Lower lobe of right lung (tissue), 2 donors: ENCODE measurements around the gene NELFB. TPM values are rescaled to one million over a fixed set of nuclear protein-coding genes. Genes with fewer than 3 reads are reported as not detected.
A peak's percentile ranks its signal among the peaks of the same experiment; 100 is the strongest.

ENCODE experiments used
- ATAC-seq, 2 donors: fragments of 200-7000 bp; cut with Tn5 transposase; one replicate each; pipeline ENCODE4 v1.9.1; 2020 to 2022; ENCODE audit warnings: mild to moderate bottlenecking in 2 of 2, moderate library complexity in 2 of 2
- DNase-seq: peaks from one replicate; pipeline ENCODE4 v3.0.0-alpha.2; 2020
- H3K27ac ChIP-seq: fragments of 200-600 bp; one replicate; pipeline ENCODE4 v1.8.0; 2022
- H3K27me3 ChIP-seq: fragments of 200-600 bp; one replicate; pipeline ENCODE4 v1.8.0; 2022; ENCODE audit warnings: low read depth
- H3K36me3 ChIP-seq: fragments of 200-600 bp; one replicate; pipeline ENCODE4 v1.8.0; 2022; ENCODE audit warnings: mild to moderate bottlenecking
- H3K4me1 ChIP-seq: fragments of 200-600 bp; one replicate; pipeline ENCODE4 v1.8.0; 2022
- H3K4me3 ChIP-seq: fragments of 200-600 bp; one replicate; pipeline ENCODE4 v1.8.0; 2022; ENCODE audit warnings: mild to moderate bottlenecking
- H3K9me3 ChIP-seq: fragments of 200-600 bp; one replicate; pipeline ENCODE4 v1.8.0; 2022
- intact Hi-C: fragments of 100-400 bp; cut with DNase I; formaldehyde crosslinking; loops from one replicate; pipeline ENCODE4 v1.11.0; 2022
- total RNA-seq: library from RNA; stranded (reverse); fragmentation: NEBNext Ultra II Directional; extraction: Animal tissue kit (Norgen Biotek cat#: 25700); gene quantifications from one replicate; pipeline ENCODE4 v1.2.1, GENCODE V29; 2021
- TF ChIP-seq, protein P1 (sequence below): fragments of 200-600 bp; IDR thresholded peaks from one replicate; pipeline ENCODE4 v1.8.0; 2022; ENCODE audit warnings: antibody characterized with exemption, mild to moderate bottlenecking
- donor health status: DM: no; HTN: yes; CAD: no; lungs with severe emphysema.

Gene NELFB
- total RNA-seq, 1 donor from 2014 or later = 44.7 TPM

GRCh38 chr9:137308057-137308619 lies 53.0 kb downstream of the NELFB start:
- intact Hi-C loops = no loop called here
- H3K27ac ChIP-seq = no peak overlapping the region
- H3K4me1 ChIP-seq = peaks cover 48% of the 10 kb centered on the region
- no peak overlapping the region for H3K4me3 ChIP-seq
- no peaks in the 10 kb centered on the region for H3K9me3 ChIP-seq
- H3K27me3 ChIP-seq = peaks cover 19% of the 10 kb centered on the region
- ATAC-seq (no peak), DNase-seq (no peak)
- TF ChIP-seq, protein P1, sequence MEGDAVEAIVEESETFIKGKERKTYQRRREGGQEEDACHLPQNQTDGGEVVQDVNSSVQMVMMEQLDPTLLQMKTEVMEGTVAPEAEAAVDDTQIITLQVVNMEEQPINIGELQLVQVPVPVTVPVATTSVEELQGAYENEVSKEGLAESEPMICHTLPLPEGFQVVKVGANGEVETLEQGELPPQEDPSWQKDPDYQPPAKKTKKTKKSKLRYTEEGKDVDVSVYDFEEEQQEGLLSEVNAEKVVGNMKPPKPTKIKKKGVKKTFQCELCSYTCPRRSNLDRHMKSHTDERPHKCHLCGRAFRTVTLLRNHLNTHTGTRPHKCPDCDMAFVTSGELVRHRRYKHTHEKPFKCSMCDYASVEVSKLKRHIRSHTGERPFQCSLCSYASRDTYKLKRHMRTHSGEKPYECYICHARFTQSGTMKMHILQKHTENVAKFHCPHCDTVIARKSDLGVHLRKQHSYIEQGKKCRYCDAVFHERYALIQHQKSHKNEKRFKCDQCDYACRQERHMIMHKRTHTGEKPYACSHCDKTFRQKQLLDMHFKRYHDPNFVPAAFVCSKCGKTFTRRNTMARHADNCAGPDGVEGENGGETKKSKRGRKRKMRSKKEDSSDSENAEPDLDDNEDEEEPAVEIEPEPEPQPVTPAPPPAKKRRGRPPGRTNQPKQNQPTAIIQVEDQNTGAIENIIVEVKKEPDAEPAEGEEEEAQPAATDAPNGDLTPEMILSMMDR = no peak
- H3K36me3 ChIP-seq = no peaks in the 10 kb centered on the region

GRCh38 chr9:137309368-137310188 lies 54.5 kb downstream of the NELFB start:
- Histone ChIP-seq H3K4me3 (no peak overlapping the region), H3K9me3 (no peaks in the 10 kb centered on the region), H3K4me1 (peaks cover 33% of the 10 kb centered on the region), H3K36me3 (no peaks in the 10 kb centered on the region), H3K27ac (no peak overlapping the region), H3K27me3 (peaks cover 19% of the 10 kb centered on the region)
- no peak for ATAC-seq
- peak; percentile 36 for DNase-seq
- intact Hi-C loops = no loop called here
- TF ChIP-seq, protein P1 = no peak

DNA sequence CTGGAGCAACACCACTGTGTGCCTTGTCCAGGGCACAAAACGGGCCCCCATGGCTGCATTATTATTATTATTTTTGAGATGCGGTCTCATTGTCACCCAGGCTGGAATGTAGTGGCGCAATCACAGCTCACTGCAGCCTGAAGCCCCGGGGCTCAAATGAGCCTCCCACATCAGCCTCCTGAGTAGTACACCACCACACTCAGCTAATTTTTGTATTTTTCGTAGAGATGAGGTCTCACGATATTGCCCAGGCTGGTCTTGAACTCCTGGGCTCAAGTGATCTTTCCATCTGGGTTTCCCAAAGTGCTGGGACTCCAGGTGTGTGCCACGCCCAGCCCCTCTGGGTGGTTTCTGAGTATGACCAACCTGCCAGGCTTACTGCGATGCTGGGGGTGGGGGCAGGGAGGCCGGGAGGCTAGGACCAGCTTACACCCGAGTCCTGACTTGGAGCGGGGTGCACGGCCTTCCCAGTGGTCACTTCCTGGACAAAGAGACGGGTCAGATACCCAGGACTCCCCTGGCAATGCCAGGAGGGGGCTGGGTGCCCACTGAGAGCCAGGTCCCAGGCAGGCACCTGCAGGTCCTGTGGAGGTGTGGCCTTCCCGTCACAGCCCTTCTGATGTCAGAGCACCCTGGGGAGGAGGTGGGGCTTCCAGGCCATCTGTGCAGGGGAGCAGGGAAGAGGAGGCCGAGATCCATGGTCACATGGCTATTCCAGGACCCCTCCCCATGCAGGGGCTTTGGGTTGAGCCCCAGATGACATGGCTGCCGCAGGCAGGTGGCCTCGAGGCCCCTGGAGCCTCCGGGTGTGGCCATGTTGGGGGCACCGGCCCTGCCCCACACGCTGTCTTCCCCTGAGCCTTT lies 55.3 kb downstream of the NELFB start:
- TF ChIP-seq, protein P1 = no peak
- no peak overlapping the region for H3K27ac ChIP-seq
- peaks cover 27% of the 10 kb centered on the region for H3K27me3 ChIP-seq
- intact Hi-C loops = no loop called here
- no peak overlapping the region for H3K4me3 ChIP-seq
- DNase-seq = peak; percentile 45
- ATAC-seq = no peak
- peaks cover 26% of the 10 kb centered on the region for H3K4me1 ChIP-seq
- no peaks in the 10 kb centered on the region for H3K9me3 ChIP-seq
- no peaks in the 10 kb centered on the region for H3K36me3 ChIP-seq

DNA sequence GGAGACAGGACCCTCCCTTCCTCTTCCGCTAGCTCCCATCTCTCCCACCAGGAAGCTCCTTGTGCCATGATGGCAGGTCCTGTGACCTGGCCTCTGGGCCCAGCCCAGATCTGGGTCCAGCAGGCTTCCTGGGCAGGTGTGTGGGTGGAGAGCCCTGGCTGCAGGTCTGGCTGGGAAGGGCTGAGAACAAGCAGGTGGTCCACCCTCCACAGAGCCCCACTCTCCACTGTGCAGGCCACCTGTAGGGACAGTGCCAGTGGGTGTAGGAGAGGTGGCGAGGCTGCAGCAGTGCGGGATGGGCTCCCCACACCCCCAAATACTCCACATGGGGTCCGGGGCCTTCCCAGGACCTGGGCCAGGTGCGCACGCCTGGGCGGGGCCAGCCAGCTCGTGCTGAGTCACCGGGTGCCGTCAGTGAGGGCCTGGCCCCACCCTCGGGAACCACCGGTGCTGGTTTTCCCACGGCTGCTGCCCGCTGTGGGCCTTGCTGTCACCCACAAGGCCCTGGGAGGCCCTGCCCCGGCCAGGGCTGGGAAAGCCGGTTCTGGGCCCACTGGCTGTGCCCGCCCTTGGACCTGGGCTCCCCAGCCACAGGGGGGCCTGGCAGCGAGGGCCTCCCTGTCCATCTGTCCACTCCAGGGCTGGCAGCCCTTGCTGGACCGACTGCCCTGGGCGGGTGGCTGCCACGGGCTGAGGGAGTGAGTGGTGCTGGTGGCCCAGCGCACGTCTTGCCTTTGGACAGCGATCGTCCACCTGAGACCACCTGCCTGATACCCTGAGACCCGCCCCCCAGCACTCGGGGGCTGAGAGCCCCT lies 56.3 kb downstream of the NELFB start:
- H3K27ac ChIP-seq = no peak overlapping the region
- H3K4me1 ChIP-seq = peaks cover 23% of the 10 kb centered on the region
- TF ChIP-seq, protein P1 = no peak
- H3K9me3 ChIP-seq = no peaks in the 10 kb centered on the region
- peak; percentile 64 for DNase-seq
- peak; percentile 64 to 66 for ATAC-seq
- intact Hi-C loops = no loop called here
- H3K27me3 ChIP-seq = peaks cover 25% of the 10 kb centered on the region
- H3K36me3 ChIP-seq = no peaks in the 10 kb centered on the region
- no peak overlapping the region for H3K4me3 ChIP-seq
